Hair follicle dermal papilla cell (primary cell): Measurements from ENCODE around the gene PTGR2. TPM values are rescaled to one million over a fixed set of nuclear protein-coding genes. Genes with fewer than 3 reads are reported as not detected.

Source experiments
- small RNA-seq: library from RNA; depleted of rRNA; stranded (forward); fragments of <200 nt; gene quantifications from one replicate; pipeline ENCODE3, GENCODE V24; 2012
- total RNA-seq: library from RNA; depleted of rRNA; stranded (reverse); fragments of >200 nt; gene quantifications from 2 replicates; pipeline ENCODE4 v1.2.3, GENCODE V29; 2012

Gene PTGR2
- 4.4 and 6.0 TPM in 2 replicates for total RNA-seq

DNA sequence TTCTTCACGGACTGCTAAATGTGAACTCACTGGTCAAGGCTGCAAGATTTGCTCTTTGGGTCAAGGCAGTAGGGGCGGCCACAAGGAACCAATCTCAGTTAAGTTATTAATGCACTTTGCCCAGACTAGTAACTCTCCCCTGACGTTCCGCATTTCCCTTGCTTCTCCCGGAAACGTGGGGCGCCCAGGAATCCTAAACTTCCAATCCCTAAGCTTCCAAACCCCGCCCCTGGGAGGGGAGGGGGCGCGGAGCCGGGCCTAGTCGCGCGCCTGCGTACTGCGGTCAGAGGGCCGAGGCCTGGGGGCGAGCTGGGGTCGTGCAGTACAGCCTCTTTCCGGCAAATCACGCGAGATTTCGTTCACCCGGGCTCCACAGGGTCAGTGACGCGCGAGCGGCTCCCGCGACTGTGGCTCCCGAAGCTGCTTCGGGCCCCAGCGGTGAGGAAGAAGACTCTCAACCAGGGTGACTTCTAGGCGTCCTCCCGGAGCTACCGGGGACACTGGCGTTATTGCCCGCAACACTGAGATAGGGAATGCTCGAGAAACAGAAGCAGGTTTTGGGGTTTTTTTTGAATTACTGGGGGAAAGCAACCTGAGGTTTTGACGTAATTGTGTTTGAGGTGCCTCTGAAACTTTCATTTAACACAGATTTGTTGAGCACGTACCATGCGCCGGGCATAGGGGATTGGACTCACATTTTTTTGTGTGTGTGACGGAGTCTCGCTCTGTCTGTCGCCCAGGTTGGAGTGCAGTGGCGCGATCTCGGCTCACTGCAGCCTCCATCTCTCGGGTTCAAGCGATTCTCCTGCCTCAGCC lies at the start of gene PTGR2:
PTGR2 (plus strand) TSS at position 265 of the 816 bp plus-strand sequence. CDS start 7,032 bp downstream, outside the sequence.

DNA sequence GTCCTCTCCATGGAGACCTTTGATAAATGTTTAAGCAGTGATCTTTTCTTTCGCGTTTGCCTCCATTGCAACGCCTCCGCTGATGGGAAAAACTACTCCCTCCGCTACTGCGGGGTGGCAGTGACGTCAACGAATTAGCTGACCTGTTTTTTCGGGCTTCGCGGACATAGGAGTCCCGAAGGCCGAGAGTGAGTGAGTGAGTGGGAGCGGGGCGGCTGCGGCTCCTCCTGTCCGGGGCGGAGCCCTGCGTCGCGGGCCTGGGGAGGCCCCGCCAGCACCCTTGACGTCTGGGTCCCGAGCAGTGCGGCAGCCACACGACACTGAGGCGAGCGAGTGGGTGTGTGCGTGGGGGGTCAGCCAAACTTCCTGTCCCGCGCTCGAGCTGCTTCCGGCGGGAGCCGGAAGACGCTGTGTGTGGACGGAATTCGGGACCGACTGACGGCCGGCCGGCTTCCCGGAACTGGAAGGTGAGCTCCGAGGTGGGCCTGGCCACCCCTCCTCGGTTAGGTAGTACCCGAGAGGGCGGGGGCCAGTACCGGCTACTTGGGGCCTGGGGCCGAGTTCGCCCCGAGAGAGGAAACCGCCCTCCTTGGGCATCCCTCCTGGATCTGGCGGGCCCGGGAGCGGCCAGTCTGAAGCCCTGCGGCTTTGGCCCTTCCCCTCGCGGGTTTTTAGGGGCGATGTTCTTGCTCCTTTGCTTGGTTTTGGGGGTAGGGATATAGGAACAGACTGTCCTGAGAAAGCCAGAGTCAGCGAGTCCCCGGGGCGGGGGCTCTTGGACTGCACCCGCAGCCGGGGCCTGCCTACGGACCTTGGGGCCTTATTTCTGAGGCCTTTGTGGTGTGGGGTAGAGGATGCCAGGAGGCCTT lies 35.1 kb downstream of the PTGR2 start, which contains the start of gene ZNF410:
ZNF410 (plus strand) TSS at position 411 of the 869 bp plus-strand sequence. CDS start 5,317 bp downstream, outside the sequence.

Small RNAs within 50 kb of the gene (small RNA-seq; reads per million reads assigned to genes)
- not detected for gene AC005520.4
- not detected for gene RF00019

Other genes with a start within 250 kb of the PTGR2 start
- gene ACOT6, start 239.3 kb upstream of the PTGR2 start, total RNA-seq = 0.16 TPM in 1 of 2 replicates, not detected in the other
- 6.7 and 10.6 TPM in 2 replicates for gene DNAL1, start 206.8 kb upstream of the PTGR2 start, total RNA-seq
- gene PNMA1, start 137.4 kb upstream of the PTGR2 start, total RNA-seq = 32.3 and 33.8 TPM in 2 replicates
- gene ZNF410, start 35.0 kb downstream of the PTGR2 start, total RNA-seq = 75.7 and 90.2 TPM in 2 replicates
- gene FAM161B, start 98.3 kb downstream of the PTGR2 start, total RNA-seq = 6.0 and 6.3 TPM in 2 replicates
- gene COQ6, start 98.5 kb downstream of the PTGR2 start, total RNA-seq = 13.0 and 14.7 TPM in 2 replicates
- gene ENTPD5, start 167.5 kb downstream of the PTGR2 start, total RNA-seq = 9.4 and 11.0 TPM in 2 replicates
- 9.4 and 14.0 TPM in 2 replicates for gene BBOF1, start 167.5 kb downstream of the PTGR2 start, total RNA-seq
- 29.5 and 31.3 TPM in 2 replicates for gene ALDH6A1, start 232.6 kb downstream of the PTGR2 start, total RNA-seq
- 4.7 and 9.4 TPM in 2 replicates for gene LIN52, start 233.1 kb downstream of the PTGR2 start, total RNA-seq